Psoas muscle (tissue), 8 donors: ENCODE data around the gene GDF2. TPM values are rescaled to one million over a fixed set of nuclear protein-coding genes. Genes with fewer than 3 reads are reported as not detected.

Experiments used
- ATAC-seq, 4 donors: fragments of 200-7000 bp; cut with Tn5 transposase; one replicate each; pipeline ENCODE4 v1.9.1; 2020; ENCODE audit warnings: moderate library complexity in 3 of 4, mild to moderate bottlenecking in 2 of 4
- DNase-seq, 2 donors: peaks; one replicate each; pipeline ENCODE4 v3.0.0-alpha.2; 2020
- H3K27ac ChIP-seq: fragments of 200-600 bp; one replicate; pipeline ENCODE4 v1.8.0; 2022
- H3K27me3 ChIP-seq, 3 donors: fragments of 200-600 bp in 1 of 3; one replicate each; pipeline versions ENCODE4 v1.6.1 to v1.8.0; 2013 to 2022; ENCODE audit warnings: low read length in 2 of 3, mild to moderate bottlenecking in 2 of 3, moderate library complexity in 1 of 3; ENCODE audit not compliant: insufficient read depth in 3 of 3
- H3K36me3 ChIP-seq, 2 donors: fragments of 200-600 bp in 1 of 2; one replicate each; pipeline versions ENCODE4 v1.6.1 to v1.8.0; 2013 to 2022; ENCODE audit warnings: low read depth in 1 of 2, mild to moderate bottlenecking in 1 of 2, moderate library complexity in 1 of 2; ENCODE audit not compliant: insufficient read depth in 1 of 2
- H3K4me1 ChIP-seq: fragments of 200-600 bp; one replicate; pipeline ENCODE4 v1.8.0; 2022
- H3K4me3 ChIP-seq: fragments of 200-600 bp; one replicate; pipeline ENCODE4 v1.8.0; 2022; ENCODE audit warnings: mild to moderate bottlenecking
- H3K9me3 ChIP-seq: fragments of 200-600 bp; one replicate; pipeline ENCODE4 v1.8.0; 2022
- CTCF ChIP-seq: fragments of 200-600 bp; IDR thresholded peaks from one replicate; pipeline ENCODE4 v1.8.0; 2022; ENCODE audit warnings: antibody characterized with exemption
- WGBS, 3 donors: extraction: QIAGEN DNeasy Blood & Tissue Kit; methylation state at CpG; one replicate each; pipeline versions ENCODE4 v1.1.6 to v1.1.7; 2013; 5-methylcytosine and 5-hydroxymethylcytosine counted together
- intact Hi-C, 2 donors: fragments of 100-400 bp; cut with DNase I; formaldehyde crosslinking; loops; one replicate each; pipeline versions ENCODE4 v1.11.0 to v1.14.2; 2022
- polyA plus RNA-seq, 3 donors: library from polyadenylated mRNA; stranded (reverse); fragments of 200-250 nt; gene quantifications; one replicate each; pipeline ENCODE4 v1.2.3, GENCODE V29; 2013
- total RNA-seq, 4 donors: library from RNA; stranded (reverse); fragmentation: NEBNext Ultra II Directional in 2 of 4; extraction: Animal tissue kit (Norgen Biotek cat#: 25700) in 2 of 4; gene quantifications; one replicate each; pipeline versions ENCODE4 v1.2.1 to v1.2.4, GENCODE V29; 2021 to 2023
- donor health status: healthy with polysubstance abuse.
- donor health status: DM: no; HTN: no; CAD: no; lungs with moderate emphysema.
- donor health status: Bipolar disorder and iron deficiency.
- donor health status: healthy.
- donor health status: DM: yes; HTN: yes; CAD: no.
- donor health status: DM: no; HTN: no; CAD: no.
- donor health status: DM: no; HTN: no; CAD: no.
- donor health status: DM: yes; HTN: yes; CAD: no.

Gene GDF2
- total and polyA plus RNA-seq, 7 donors: not detected

- Histone ChIP-seq H3K27me3 (peaks cover 0 to 29% (median 0%) of the 10 kb centered on the region in 3 donors), H3K4me3 (no peak overlapping the region), H3K9me3 (no peaks in the 10 kb centered on the region), H3K27ac (no peak overlapping the region), H3K36me3 (no peaks in the 10 kb centered on the region), H3K4me1 (no peaks in the 10 kb centered on the region)
- intact Hi-C loops: no loop called here
- no peak for ATAC-seq
- WGBS, 3 donors: 70 to 78% (median 73%) methylated on average over 2 of the region's 2 CpGs
- no peak for DNase-seq
- no peak for TF ChIP-seq CTCF
Measured at GRCh38 chr10:47301833-47302232, 20.4 kb upstream of the GDF2 start.

- 69 to 86% (median 78%) methylated on average over 7 of the region's 7 CpGs for WGBS, 3 donors
- H3K27me3 ChIP-seq: peaks cover 0 to 29% (median 0%) of the 10 kb centered on the region in 3 donors
- intact Hi-C loops: no loop called here
Measured at GRCh38 chr10:47303105-47303504, 19.1 kb upstream of the GDF2 start.

GRCh38 chr10:47303866-47304265, 18.4 kb upstream of the GDF2 start:
- ATAC-seq (no peak), DNase-seq (no peak)
- Histone ChIP-seq H3K27ac (no peak overlapping the region), H3K4me1 (no peaks in the 10 kb centered on the region), H3K27me3 (peaks cover 0 to 31% (median 0%) of the 10 kb centered on the region in 3 donors), H3K9me3 (no peaks in the 10 kb centered on the region), H3K4me3 (no peak overlapping the region), H3K36me3 (no peaks in the 10 kb centered on the region)
- whole genome bisulfite sequencing, 3 donors: 90 to 93% (median 92%) methylated on average over 6 of the region's 6 CpGs
- intact Hi-C loops: no loop called here
- TF ChIP-seq CTCF: no peak

More at GRCh38 chr10:47303105-47303504, 19.1 kb upstream of the GDF2 start:
- Histone ChIP-seq H3K27ac (no peak overlapping the region), H3K36me3 (no peaks in the 10 kb centered on the region), H3K9me3 (no peaks in the 10 kb centered on the region), H3K4me3 (no peak overlapping the region), H3K4me1 (no peaks in the 10 kb centered on the region)
- no peak for ATAC-seq
- no peak for TF ChIP-seq CTCF
- DNase-seq: no peak

- no peak for TF ChIP-seq CTCF
- Histone ChIP-seq H3K4me3 (no peak overlapping the region), H3K9me3 (no peaks in the 10 kb centered on the region), H3K36me3 (no peaks in the 10 kb centered on the region), H3K4me1 (no peaks in the 10 kb centered on the region), H3K27me3 (peaks cover 0 to 24% (median 0%) of the 10 kb centered on the region in 3 donors), H3K27ac (no peak overlapping the region)
- ATAC-seq (no peak), DNase-seq (no peak)
- intact Hi-C loops: no loop called here
- 50 to 55% (median 52%) methylated on average over 2 of the region's 2 CpGs for WGBS, 3 donors
Measured at GRCh38 chr10:47305566-47305965, 16.7 kb upstream of the GDF2 start.
